Mesothelial cell of epicardium (in vitro differentiated cells): ENCODE data around the gene PLEKHA7. TPM values are rescaled to one million over a fixed set of nuclear protein-coding genes. Genes with fewer than 3 reads are reported as not detected.

Experiments used
- DNase-seq, 2 experiments: peaks; one replicate each; pipeline ENCODE4 v3.0.0; 2021; ENCODE audit warnings: low spot score in 2 of 2; ENCODE audit not compliant: unreplicated experiment in 2 of 2
- H3K27ac Mint-ChIP-seq: 2 replicates; pipeline ENCODE4 v1.8.0; 2021; ENCODE audit warnings: mixed read lengths
- H3K27me3 Mint-ChIP-seq: 2 replicates; pipeline ENCODE4 v1.8.0; 2021; ENCODE audit warnings: low read depth, mixed read lengths
- H3K36me3 Mint-ChIP-seq: 2 replicates; pipeline ENCODE4 v1.8.0; 2021; ENCODE audit warnings: mixed read lengths
- H3K4me1 Mint-ChIP-seq: 2 replicates; pipeline ENCODE4 v1.8.0; 2021; ENCODE audit warnings: mixed read lengths
- H3K4me3 Mint-ChIP-seq: 2 replicates; pipeline ENCODE4 v1.8.0; 2021; ENCODE audit warnings: mild to moderate bottlenecking, moderate library complexity, mixed read lengths
- H3K9me3 Mint-ChIP-seq: 2 replicates; pipeline ENCODE4 v1.8.0; 2021; ENCODE audit warnings: mixed read lengths
- CTCF ChIP-seq: fragments of 200-600 bp; sonication (generic); IDR thresholded peaks from one replicate; pipeline ENCODE4 v1.5.0; 2021; ENCODE audit warnings: antibody characterized with exemption; ENCODE audit not compliant: unreplicated experiment
- total RNA-seq: library from RNA; stranded (reverse); gene quantifications from 3 replicates; pipeline ENCODE4 v1.2.1, GENCODE V29; 2021

Gene PLEKHA7
- total RNA-seq, 1 donor from 2014 or later, result 30.5 TPM

GRCh38 chr11:16832193-16832539, 182.0 kb downstream of the PLEKHA7 start:
- peaks cover 6% of the 10 kb centered on the region for H3K36me3 Mint-ChIP-seq
- no peak overlapping the region for H3K27ac Mint-ChIP-seq
- no peak overlapping the region for H3K4me3 Mint-ChIP-seq
- no peak for TF ChIP-seq CTCF
- no peaks in the 10 kb centered on the region for H3K27me3 Mint-ChIP-seq
- no peak for DNase-seq
- peaks cover 2% of the 10 kb centered on the region for H3K4me1 Mint-ChIP-seq
- H3K9me3 Mint-ChIP-seq, result no peaks in the 10 kb centered on the region

- H3K36me3 Mint-ChIP-seq, result peaks cover 6% of the 10 kb centered on the region
- no peaks in the 10 kb centered on the region for H3K9me3 Mint-ChIP-seq
- peaks cover 2% of the 10 kb centered on the region for H3K4me1 Mint-ChIP-seq
- no peak for DNase-seq
- H3K27ac Mint-ChIP-seq, result no peak overlapping the region
- H3K27me3 Mint-ChIP-seq, result no peaks in the 10 kb centered on the region
- no peak overlapping the region for H3K4me3 Mint-ChIP-seq
- no peak for TF ChIP-seq CTCF
Measured at GRCh38 chr11:16831316-16832192, 182.7 kb downstream of the PLEKHA7 start.

- TF ChIP-seq CTCF, result no peak
- Mint-ChIP-seq H3K27ac (no peak overlapping the region), H3K36me3 (peaks cover 5% of the 10 kb centered on the region), H3K4me3 (no peak overlapping the region), H3K27me3 (no peaks in the 10 kb centered on the region), H3K4me1 (peaks cover 2% of the 10 kb centered on the region), H3K9me3 (no peaks in the 10 kb centered on the region)
- no peak for DNase-seq
Measured at GRCh38 chr11:16827139-16827538, 187.1 kb downstream of the PLEKHA7 start.

GRCh38 chr11:16825968-16826367, 188.2 kb downstream of the PLEKHA7 start:
- DNase-seq, result no peak
- H3K4me1 Mint-ChIP-seq, result peaks cover 13% of the 10 kb centered on the region
- no peak overlapping the region for H3K27ac Mint-ChIP-seq
- H3K4me3 Mint-ChIP-seq, result no peak overlapping the region
- no peak for TF ChIP-seq CTCF
- no peaks in the 10 kb centered on the region for H3K9me3 Mint-ChIP-seq
- H3K36me3 Mint-ChIP-seq, result peaks cover 5% of the 10 kb centered on the region
- H3K27me3 Mint-ChIP-seq, result no peaks in the 10 kb centered on the region

GRCh38 chr11:16825101-16825500, 189.1 kb downstream of the PLEKHA7 start:
- Mint-ChIP-seq H3K9me3 (no peaks in the 10 kb centered on the region), H3K27ac (no peak overlapping the region), H3K4me1 (peaks cover 22% of the 10 kb centered on the region), H3K4me3 (no peak overlapping the region), H3K36me3 (peaks cover 5% of the 10 kb centered on the region), H3K27me3 (no peaks in the 10 kb centered on the region)
- DNase-seq, result no peak
- no peak for TF ChIP-seq CTCF
